Erythroblast (primary cell): ENCODE data around the gene ZNF618.

Experiments
- GATA1 ChIP-seq: IDR thresholded peaks from 2 replicates; pipeline ENCODE4 v1.6.1; 2011; ENCODE audit warnings: low read depth, mild to moderate bottlenecking, control low read depth, low read length, moderate library complexity
- POLR2A ChIP-seq: IDR thresholded peaks from 2 replicates; pipeline ENCODE4 v1.6.1; 2011; ENCODE audit warnings: mild to moderate bottlenecking, low read length

GRCh38 chr9:114039484-114039883 is 163.4 kb downstream of the ZNF618 start:
- TF ChIP-seq POLR2A: no peak
- TF ChIP-seq GATA1: no peak
